HG03354 (cell line): ENCODE measurements around the gene SMCO4.
A peak's percentile ranks its signal among the peaks of the same experiment; 100 is the strongest.
"Not testable (repeated sequence)": the region's sequence is repeated elsewhere in the genome, so short reads cannot be mapped to it uniquely, and the experiment has no call there.

Experiments
- ATAC-seq: cut with Tn5 transposase; IDR thresholded peaks from one replicate; pipeline ENCODE4 v1.9.1; 2021; ENCODE audit warnings: mild to moderate bottlenecking; ENCODE audit not compliant: unreplicated experiment, poor library complexity, severe bottlenecking

The SMCO4 gene, protein sequence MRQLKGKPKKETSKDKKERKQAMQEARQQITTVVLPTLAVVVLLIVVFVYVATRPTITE

DNA sequence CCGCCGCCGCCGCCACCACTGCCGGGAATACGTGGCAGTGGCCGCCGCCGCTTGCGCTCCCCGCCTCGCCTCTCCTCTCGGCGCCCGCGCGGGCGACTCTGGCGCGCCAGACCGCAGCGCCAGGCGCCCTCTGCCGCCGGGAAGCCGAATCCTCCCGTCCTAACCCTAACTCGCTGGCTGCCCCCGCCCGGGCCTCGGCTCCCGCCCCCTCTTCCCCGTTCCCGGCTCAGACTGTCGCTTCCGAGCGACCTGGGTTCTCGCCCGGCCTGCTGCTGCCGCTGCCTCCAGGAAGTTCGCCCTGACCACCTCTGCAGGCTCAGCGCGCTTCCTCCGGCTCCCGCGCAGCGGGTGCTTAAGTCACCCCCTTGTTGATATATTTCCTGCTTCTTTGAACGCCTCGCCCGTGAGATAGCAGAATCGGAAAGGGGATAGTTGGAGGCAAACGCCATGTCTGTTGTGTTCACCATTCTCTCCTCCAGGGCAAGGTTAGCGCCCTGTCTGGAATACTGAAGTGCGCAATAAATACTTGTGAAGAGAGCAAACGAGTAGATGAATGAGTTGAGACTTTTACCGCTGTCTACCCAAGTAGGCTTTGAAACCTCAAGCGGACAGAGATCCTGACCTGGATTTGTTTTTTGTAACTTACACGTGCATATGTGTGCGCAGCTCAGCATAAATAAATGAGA lies at the start of gene SMCO4:
SMCO4 (minus strand) TSS at position 100 of the 686 bp plus-strand sequence. CDS start 64,202 bp downstream, outside the sequence.
- peak; percentile 85 for ATAC-seq

DNA sequence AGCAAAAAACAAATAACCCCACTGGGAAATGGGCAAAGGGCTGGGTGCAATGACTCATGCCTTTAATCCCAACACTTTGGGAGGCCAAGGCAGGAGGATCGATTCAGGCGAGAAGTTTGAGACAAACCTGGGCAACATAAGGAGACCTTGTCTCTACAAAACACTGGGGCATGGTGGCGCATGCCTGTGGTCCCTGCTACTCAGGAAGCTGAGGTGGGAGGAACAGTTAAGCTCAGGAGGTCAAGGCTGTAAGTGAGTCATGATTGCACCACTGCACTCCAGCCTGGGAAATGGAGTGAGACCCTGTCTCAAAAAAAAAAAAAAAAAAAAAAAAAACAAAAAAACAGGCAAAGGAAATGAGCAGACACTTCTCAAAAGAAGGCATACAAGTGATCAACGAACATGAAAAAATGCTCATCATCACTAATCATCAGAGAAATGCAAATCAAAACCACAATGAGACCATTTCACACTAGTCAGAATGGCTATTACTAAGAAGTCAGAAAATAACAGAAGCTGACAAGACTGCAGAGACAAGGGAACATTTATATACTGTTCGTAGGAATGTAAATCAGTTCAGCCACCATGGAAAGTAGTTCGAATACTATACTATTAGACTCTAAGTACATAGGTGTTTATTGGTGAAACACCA lies 48.2 kb upstream of the SMCO4 start:
- peak; percentile 79 for ATAC-seq

DNA sequence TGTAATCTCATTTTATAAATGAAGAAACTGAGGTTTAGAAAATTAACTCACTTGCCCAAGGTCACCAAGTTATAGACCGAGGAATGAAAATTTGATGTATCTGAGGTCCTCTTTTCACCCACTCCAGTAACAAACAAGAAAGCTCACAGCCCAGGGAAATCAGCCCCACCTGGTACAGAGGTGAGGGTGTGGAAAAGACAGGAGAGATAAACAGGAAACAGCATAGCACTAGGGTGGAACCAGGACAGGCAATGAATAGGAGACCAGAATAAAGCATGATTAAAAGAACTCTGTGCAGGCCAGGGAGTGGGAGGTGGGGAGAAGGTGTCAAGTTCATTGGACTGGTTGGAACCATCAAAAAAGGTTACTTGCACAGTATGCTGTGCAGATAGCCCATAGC lies 46.2 kb upstream of the SMCO4 start:
- ATAC-seq: no peak

DNA sequence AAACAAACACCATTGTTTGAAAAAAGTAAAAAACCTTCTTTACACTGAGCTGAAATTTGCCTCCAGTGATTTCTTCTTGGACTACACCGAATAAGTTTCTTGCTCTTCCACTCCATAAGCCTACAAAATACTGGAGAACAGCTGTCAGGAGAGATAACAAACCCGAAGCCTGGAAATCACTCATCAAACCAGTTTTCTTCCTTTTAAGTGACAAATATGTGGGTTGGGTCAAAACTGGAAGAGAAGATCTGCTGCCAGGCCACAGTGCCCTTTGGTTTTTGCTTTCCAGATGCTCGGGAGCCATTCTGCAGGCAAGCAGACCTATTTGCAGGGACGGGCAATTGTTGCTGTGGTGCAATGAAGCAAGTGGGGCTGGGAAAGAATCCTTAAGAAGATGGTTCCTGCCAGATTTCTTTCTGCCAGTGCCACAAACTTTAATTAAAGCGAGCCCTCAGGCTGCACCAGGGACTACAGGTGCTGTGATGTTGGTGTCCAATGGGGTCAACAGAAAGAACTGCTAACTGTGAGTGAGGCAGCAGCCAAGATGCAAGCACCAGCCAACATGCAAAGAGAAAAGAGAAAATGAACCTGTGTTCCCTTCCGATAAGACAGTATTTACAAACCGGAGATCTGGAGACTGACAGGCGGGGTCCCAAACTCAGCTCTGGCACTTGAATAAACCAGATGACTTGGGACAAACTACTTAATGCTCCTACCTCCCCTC lies 44.8 kb upstream of the SMCO4 start:
- no peak for ATAC-seq

DNA sequence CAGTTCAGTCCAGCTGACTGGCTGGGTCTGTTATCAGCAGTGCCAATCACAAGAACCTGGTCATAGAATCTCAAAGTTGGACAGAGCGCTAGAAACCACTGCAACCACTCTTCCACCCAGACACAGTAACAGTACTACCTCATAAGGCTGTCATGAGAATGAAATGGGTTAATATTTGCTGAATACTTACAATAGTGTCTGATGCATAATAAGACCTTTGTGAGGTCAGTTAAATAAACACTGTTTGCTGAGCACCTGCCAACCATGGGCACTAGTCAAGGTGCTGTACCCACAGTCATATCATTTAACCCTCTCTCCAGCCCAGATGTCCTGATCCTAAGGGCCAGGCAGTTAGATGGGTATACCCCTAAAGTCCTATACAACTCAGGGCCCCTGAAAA lies 44.2 kb upstream of the SMCO4 start:
- not testable (repeated sequence) for ATAC-seq

DNA sequence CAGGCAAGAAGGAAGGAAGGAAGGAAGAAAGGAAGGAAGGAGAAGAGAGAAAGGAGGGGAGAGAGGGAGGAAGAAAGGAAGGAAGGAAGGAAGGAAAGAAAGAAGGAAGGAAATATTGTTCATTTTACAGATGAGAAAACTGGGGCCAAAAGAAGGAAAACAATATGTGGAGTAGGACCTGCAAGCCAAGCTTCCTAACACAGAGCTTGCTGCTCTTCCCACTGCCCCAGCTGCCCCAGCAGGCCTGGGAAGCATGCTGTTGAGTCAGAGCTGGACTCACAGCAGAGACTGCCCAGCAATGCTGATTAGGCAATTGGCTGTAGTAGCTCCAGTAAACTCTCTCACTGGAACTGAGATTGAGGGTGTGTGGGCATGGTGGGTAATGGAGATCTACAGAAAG lies 42.6 kb upstream of the SMCO4 start:
- no peak for ATAC-seq

DNA sequence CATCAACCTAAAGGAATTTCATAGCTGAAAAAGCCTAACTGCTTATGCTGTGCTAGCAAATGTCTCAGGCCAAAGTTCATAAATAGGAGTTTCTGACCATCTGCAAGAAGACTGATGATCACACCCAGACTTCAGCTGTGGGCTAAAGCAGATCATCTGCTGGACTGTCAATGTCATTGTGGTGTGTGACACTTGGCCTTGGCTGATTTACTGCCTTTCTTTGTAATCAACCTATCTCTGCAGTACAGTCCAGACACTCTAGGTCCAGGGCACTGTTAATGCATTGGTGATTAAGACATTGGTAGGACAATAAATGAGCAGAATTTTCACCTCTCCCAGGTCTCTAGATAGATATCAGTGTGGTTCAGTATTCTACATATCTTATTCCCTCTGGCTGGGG lies 40.3 kb upstream of the SMCO4 start:
- ATAC-seq: no peak

DNA sequence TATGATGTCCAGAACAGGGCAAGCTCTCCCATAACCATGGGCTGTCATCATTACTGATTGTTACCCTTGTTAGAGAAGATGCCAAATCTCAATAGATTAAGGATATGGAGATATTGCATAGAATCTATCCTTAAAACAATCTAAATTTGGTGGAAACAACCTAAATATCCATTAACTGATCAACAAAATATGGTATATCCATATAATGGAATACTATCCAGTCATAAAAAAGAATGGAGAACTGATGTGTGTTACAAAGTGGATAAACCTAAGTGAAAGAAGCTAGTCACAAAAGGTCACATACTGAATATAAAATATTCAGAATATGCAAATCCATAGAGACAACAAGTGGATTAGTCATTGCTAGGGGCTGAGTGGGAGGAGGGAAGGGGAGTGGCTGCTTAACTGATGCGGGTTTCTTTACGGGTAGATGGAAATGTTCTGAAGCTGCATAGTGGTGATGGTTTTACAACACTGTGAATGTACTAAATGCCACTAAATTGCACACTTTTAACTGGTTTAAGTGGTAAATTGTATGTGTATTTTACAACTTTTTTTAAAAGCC lies 36.1 kb upstream of the SMCO4 start:
- ATAC-seq: no peak

DNA sequence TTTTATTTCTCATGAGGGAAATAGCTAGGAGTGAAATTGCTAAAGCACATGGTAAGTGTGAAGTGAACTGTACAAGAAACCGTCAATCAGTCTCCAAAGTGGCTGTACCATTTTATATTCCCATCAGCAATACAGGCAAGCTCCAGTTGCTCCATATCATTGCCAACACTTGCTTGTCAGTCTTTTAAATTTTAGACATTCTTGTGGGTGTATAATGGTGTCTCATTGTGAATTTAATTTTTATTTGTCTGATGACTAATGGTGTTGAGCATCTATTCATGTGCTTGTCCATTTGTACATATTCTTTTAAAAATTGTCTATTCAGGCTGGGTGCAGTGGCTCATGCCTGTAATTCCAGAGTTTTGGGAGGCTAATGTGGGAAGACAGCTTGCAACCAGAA lies 34.1 kb upstream of the SMCO4 start:
- no peak for ATAC-seq

DNA sequence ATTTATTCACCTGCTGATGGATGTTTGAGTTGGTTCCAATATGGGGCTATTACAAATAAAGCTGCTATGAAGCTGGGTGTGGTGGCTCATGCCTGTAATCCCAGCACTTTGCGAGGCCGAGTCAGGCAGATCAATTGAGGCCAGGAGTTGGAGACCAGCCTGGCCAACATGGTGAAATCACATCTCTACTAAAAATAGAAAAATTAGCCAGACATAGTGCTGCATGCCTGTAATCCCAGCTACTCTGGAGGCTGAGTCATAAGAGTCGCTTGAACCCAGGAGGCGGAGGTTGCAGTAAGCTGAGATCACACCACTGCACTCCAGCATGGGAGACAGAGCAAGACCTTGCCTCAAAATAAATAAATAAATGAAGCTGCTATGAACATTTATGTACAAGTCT lies 33.7 kb upstream of the SMCO4 start:
- not testable (repeated sequence) for ATAC-seq

DNA sequence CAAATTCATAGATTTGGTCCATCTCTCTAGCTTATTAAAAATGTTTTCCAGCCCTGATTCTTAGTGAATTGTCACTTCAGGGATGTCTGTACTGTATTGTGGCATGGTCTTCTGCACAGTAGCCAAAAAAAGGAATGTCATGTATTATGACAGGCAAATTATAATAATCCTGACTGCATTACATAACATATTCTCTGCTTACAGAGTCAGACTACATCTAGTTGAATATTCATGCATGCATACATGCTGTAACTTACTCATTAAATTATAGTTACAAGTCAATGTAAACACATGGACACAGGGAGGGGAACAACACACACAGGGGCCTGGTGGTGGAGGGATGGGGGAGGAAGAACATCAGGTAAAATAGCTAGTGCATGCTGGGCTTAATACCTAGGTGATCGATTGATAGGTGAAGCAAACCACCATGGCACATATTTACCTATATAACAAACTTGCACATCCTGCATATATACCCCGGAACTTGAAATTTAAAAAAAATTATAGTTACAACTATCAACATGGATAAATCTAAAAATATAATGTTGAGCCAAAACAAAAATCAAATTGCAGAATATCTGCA lies 31.5 kb upstream of the SMCO4 start:
- no peak for ATAC-seq

DNA sequence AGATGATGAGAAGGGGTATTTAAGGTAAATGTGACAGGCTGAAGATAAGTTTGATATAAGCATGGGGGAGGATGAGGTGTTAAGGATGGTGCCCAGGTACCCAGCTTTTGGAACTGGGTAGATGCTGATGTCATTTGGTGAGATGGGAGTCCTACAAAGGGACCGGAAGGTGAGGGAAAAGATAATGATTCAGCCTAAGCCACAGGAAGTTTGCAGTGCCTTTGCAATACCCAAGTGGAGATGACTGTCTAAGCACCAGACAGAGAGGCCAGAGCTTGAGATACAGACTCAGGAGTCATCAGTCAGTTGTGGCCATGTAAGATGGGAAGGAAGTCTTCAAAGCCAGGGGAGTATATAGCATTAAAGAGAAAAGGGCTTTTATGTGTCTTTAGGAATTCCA lies 30.0 kb upstream of the SMCO4 start:
- no peak for ATAC-seq

DNA sequence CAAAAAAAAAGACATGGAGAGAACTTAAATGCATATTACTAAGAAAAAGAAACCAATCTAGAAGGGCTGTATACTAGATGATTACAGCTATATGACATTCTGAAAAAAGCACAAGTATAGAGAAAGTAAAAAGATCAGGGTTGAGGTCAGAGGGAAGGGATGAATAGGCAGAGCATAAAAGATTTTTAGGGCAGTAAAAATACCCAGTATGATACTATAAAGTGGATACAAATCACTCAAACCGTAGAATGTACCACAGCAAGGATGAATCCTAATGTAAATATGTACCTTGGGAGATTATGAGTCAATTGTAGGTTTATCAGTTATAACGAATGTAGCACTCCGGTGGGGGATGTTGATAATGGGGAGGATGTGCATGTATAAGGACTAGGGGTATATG lies 29.4 kb upstream of the SMCO4 start:
- no peak for ATAC-seq

DNA sequence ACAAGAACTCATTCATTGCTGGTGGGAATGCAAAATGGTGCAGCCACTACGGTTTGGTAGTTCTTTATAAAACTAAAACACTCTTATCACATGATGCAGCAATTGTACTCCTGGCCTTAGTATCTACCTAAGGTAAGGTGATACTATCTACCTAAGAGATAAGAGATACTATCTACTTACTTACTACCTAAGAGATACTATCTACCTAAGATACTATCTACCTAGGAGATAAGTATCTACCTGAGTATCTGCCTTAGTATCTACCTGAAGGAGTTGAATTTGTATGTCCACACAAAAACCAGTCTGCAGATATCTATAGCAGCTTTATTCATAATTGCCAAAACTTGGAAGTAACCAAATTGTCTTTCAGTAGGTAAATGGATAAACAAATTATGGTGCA lies 29.0 kb upstream of the SMCO4 start:
- no peak for ATAC-seq

DNA sequence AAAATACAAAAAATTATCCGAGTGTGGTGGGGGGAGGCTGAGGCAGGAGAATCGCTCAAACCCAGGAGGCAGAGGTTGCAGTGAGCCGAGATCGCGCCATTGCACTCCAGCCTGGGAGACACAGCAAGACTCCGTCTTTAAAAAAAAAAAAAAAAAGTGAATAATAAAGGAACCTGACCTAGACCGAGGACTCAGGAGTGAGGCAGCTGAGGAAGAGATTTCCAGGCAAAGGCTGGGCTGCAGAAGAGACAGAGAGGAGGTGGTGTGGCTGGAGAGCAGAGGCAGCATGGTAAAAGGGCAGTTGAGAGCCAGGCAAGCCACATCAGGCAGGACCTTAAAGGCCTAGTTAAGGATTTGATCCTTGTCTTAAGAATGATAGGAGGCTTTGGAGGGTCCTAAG lies 28.4 kb upstream of the SMCO4 start:
- ATAC-seq: no peak

DNA sequence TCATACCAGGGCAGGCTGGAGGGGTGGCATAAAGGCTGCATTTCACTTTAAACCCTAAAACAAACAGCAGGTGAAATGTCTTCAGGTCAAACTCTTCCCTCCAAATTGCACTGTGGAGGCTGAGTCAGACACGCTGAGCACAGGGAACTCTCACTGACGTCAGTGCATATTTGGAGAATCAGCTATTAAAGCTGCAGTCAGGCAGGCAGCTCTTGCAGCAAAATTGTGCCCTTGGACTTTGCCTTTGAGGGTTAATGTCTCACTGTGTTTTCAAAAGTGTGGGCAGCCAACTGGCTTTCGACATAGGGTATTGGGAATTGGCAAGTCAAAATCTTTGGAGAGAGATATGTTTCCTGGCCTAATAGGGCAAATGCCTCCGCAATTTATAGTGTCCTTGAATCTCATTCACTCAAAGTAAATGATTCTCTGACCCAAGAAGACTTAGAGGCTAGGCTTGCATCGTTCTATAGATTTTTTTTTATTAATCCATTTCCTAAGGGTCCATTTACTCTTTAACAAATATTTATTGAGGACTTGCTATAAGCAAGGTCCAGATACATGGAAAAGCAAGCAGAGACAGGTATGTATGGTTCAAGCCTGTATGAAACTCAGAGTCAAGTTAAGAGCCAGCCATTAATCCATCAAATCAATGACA lies 27.7 kb upstream of the SMCO4 start:
- ATAC-seq: no peak

DNA sequence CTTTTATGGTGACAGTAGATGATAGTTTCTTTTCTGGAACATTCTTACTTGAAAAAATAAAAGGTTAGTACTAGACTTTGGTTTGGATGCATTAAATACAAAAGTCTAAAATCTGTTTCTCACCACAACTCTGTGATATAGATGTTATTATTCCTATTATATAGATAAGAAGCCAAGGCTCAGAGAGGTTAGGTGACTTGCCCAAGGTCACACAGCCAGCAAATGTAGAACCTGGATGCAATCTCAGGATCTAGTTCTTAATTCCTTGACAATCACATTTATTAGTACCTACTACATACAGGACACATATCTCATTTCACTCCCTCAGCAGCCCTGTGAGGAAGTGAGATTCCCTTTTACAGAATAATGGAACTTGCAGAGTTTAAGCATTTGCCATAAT lies 26.3 kb upstream of the SMCO4 start:
- no peak for ATAC-seq

DNA sequence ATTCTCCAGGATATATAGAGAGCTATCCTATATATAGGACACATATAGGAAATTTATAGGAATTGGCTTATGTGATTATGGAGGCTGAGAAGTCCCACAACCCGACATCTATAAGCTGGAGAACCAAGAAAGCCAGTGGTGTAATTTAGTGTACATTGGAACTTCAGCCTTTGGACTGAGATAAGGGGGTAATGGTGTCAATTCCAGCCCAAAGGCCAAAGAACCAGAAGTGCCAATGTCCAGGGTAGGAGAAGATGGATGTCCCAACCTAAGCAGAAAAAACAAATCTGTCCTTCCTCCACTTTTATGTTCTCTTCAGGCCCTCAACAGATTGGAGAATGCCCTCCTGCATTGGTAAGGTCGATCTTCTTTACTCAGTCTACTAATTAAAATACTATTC lies 25.5 kb upstream of the SMCO4 start:
- no peak for ATAC-seq

DNA sequence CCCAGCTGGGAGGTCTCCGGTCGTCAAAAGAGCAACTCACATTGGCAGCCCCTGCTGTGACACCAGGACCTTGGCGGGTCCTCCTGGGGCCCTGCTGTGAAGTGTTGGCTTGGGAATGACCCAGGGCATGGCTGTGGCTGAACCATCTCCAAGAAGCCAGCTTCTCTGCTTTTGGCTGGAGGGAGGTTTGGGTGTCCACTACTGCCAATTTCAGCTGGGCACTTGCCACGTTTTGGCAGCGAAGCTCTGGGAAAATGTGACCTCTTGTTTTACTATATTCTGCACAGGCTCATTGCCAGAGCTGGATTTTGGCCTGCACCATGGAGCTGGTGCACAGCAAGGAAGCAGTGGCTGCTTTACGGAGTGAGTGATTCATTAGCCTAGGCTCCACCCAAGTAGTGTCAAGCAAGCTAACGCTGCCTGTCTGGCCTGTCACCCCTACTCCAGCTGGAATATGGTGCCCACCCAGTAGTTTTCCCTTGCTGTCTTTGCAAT lies 24.3 kb upstream of the SMCO4 start:
- no peak for ATAC-seq

DNA sequence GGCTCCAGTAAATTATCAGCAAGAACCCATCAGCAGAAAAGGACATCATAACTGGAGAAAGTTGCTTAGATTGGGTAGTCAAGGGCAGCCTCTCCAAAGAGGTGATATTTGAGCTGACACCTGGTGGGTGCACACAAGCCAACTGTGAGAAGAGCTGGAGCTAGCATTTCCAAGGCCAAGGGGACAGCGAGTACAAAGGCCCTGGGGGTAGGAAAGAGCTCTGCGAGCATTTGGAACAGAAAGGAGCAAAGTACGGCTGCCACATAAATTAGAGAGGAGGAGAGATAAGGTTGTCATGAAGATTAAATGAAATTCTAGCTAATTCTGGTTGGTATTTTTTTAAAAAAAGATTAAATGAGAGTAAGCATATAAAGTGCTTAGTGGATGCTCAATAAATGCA lies 21.7 kb upstream of the SMCO4 start:
- no peak for ATAC-seq
